HEK293 (cell line): ENCODE results near the gene PEF1.

ENCODE experiments used
- CTCF ChIA-PET: fragments of 350-600 bp; formaldehyde crosslinking; extraction: SDS; loops from one replicate; lab custom pipeline; 2021; ENCODE audit warnings: antibody characterized with exemption; lab: Yijun Ruan, JAX
- POLR2A ChIA-PET: fragments of 300-600 bp; formaldehyde crosslinking; extraction: SDS; loops from one replicate; lab custom pipeline; 2020; ENCODE audit warnings: antibody characterized with exemption, inconsistent platforms; lab: Yijun Ruan, JAX
- H3K27ac ChIP-seq: fragments of 200-500 bp; sonication (Bioruptor generic); 2 replicates; pipeline ENCODE4 v1.5.1; 2014; ENCODE audit warnings: low read depth, low read length, control low read depth, inconsistent platforms; ENCODE audit errors: extremely low read depth
- H3K36me3 ChIP-seq, 2 experiments: fragments of 200-500 bp in 1 of 2; sonication (Bioruptor generic) in 1 of 2; 1 replicate in 1 of 2; 2 replicates in 1 of 2; pipeline ENCODE4 v1.5.1; 2014 to 2017; ENCODE audit warnings: inconsistent platforms in 2 of 2, low read length in 2 of 2; ENCODE audit not compliant: control insufficient read depth in 2 of 2, insufficient read depth in 1 of 2
- H3K4me1 ChIP-seq: fragments of 200-500 bp; sonication (Bioruptor generic); 2 replicates; pipeline ENCODE4 v1.5.1; 2014; ENCODE audit warnings: mild to moderate bottlenecking, low read length, inconsistent platforms; ENCODE audit not compliant: control insufficient read depth, insufficient read depth
- H3K4me3 ChIP-seq: 2 replicates; pipeline ENCODE4 v1.5.1; 2011; ENCODE audit warnings: low read depth, mild to moderate bottlenecking, control low read depth, low read length, moderate library complexity
- H3K9me3 ChIP-seq: fragments of 200-500 bp; sonication (Bioruptor generic); 2 replicates; pipeline ENCODE4 v1.5.1; 2014; ENCODE audit warnings: low read depth, low read length, inconsistent platforms; ENCODE audit not compliant: control insufficient read depth, insufficient read depth
- BCL6B ChIP-seq: fragments of 450-650 bp; formaldehyde crosslinking; IDR thresholded peaks from 2 replicates; pipeline ENCODE4 v1.5.1; 2017; ENCODE audit warnings: missing biosample characterization, missing genetic modification characterization
- ELK4 ChIP-seq: IDR thresholded peaks from 2 replicates; pipeline ENCODE4 v1.6.1; 2011; ENCODE audit warnings: mild to moderate bottlenecking, low read depth, low read length, borderline replicate concordance
- GLIS1 ChIP-seq: fragments of 450-650 bp; formaldehyde crosslinking; IDR thresholded peaks from 2 replicates; pipeline ENCODE4 v1.5.1; 2016; ENCODE audit warnings: missing biosample characterization, missing genetic modification characterization
- IKZF3 ChIP-seq: fragments of 450-650 bp; IDR thresholded peaks from 2 replicates; pipeline ENCODE4 v1.5.0; 2018; ENCODE audit warnings: missing biosample characterization, mild to moderate bottlenecking, missing genetic modification characterization, moderate library complexity
- KLF8 ChIP-seq: fragments of 450-650 bp; formaldehyde crosslinking; IDR thresholded peaks from 2 replicates; pipeline ENCODE4 v1.5.1; 2016; ENCODE audit warnings: missing biosample characterization, missing genetic modification characterization
- SETDB1 ChIP-seq: IDR thresholded peaks from one replicate; pipeline ENCODE4 v1.6.1; 2017; ENCODE audit warnings: mild to moderate bottlenecking, low read length, moderate library complexity, mixed read lengths; ENCODE audit not compliant: insufficient read length
- TRIM28 ChIP-seq: IDR thresholded peaks from 2 replicates; pipeline ENCODE4 v1.6.1; 2011; ENCODE audit warnings: low read length, control low read depth, borderline replicate concordance
- ZBTB10 ChIP-seq: fragments of 450-650 bp; formaldehyde crosslinking; IDR thresholded peaks from 2 replicates; pipeline ENCODE4 v1.5.1; 2016; ENCODE audit warnings: missing biosample characterization, missing genetic modification characterization
- ZBTB49 ChIP-seq: fragments of 450-650 bp; formaldehyde crosslinking; IDR thresholded peaks from 2 replicates; pipeline ENCODE4 v1.5.1; 2016; ENCODE audit warnings: missing biosample characterization, missing genetic modification characterization, low read depth
- ZEB2 ChIP-seq: fragments of 450-650 bp; formaldehyde crosslinking; IDR thresholded peaks from 2 replicates; pipeline ENCODE4 v1.5.1; 2016; ENCODE audit warnings: missing biosample characterization, missing genetic modification characterization
- ZNF148 ChIP-seq: fragments of 450-650 bp; formaldehyde crosslinking; IDR thresholded peaks from 2 replicates; pipeline ENCODE4 v1.5.0; 2017; ENCODE audit warnings: missing biosample characterization, missing genetic modification characterization, borderline replicate concordance
- ZNF302 ChIP-seq: fragments of 450-650 bp; formaldehyde crosslinking; IDR thresholded peaks from 2 replicates; pipeline ENCODE4 v1.5.1; 2016; ENCODE audit warnings: missing biosample characterization, missing genetic modification characterization, low read depth
- ZNF311 ChIP-seq: fragments of 450-650 bp; formaldehyde crosslinking; IDR thresholded peaks from 2 replicates; pipeline ENCODE4 v1.5.1; 2017; ENCODE audit warnings: missing biosample characterization, missing genetic modification characterization, borderline replicate concordance
- ZNF548 ChIP-seq: fragments of 450-650 bp; formaldehyde crosslinking; IDR thresholded peaks from 2 replicates; pipeline ENCODE4 v1.5.1; 2016; ENCODE audit warnings: missing biosample characterization, missing genetic modification characterization
- ZNF555 ChIP-seq: fragments of 450-650 bp; formaldehyde crosslinking; conservative IDR thresholded peaks from 2 replicates; pipeline ENCODE4 v1.5.1; 2017; ENCODE audit warnings: missing biosample characterization, mild to moderate bottlenecking, missing genetic modification characterization, inconsistent platforms
- ZNF558 ChIP-seq: fragments of 450-650 bp; formaldehyde crosslinking; IDR thresholded peaks from 2 replicates; pipeline ENCODE4 v1.5.1; 2016; ENCODE audit warnings: missing biosample characterization, missing genetic modification characterization
- ZNF571 ChIP-seq: fragments of 450-650 bp; formaldehyde crosslinking; IDR thresholded peaks from 2 replicates; pipeline ENCODE4 v1.5.0; 2017; ENCODE audit warnings: missing biosample characterization, missing genetic modification characterization
- ZNF629 ChIP-seq: fragments of 450-650 bp; formaldehyde crosslinking; IDR thresholded peaks from 2 replicates; pipeline ENCODE4 v1.5.1; 2017; ENCODE audit warnings: missing biosample characterization, missing genetic modification characterization
- ZNF639 ChIP-seq: fragments of 450-650 bp; formaldehyde crosslinking; IDR thresholded peaks from 2 replicates; pipeline ENCODE4 v1.5.1; 2016; ENCODE audit warnings: missing biosample characterization, missing genetic modification characterization
- ZNF704 ChIP-seq: fragments of 450-650 bp; formaldehyde crosslinking; IDR thresholded peaks from 2 replicates; pipeline ENCODE4 v1.5.1; 2016; ENCODE audit warnings: missing biosample characterization, missing genetic modification characterization
- ZNF707 ChIP-seq: fragments of 450-650 bp; formaldehyde crosslinking; IDR thresholded peaks from 2 replicates; pipeline ENCODE4 v1.5.1; 2016; ENCODE audit warnings: missing biosample characterization, missing genetic modification characterization
- ZNF777 ChIP-seq: fragments of 450-650 bp; formaldehyde crosslinking; IDR thresholded peaks from 2 replicates; pipeline ENCODE4 v1.5.1; 2017; ENCODE audit warnings: missing biosample characterization, missing genetic modification characterization, borderline replicate concordance
- ZNF791 ChIP-seq: fragments of 450-650 bp; formaldehyde crosslinking; IDR thresholded peaks from 2 replicates; pipeline ENCODE4 v1.5.1; 2016; ENCODE audit warnings: missing biosample characterization, missing genetic modification characterization
- ZNF837 ChIP-seq: fragments of 450-650 bp; formaldehyde crosslinking; IDR thresholded peaks from 2 replicates; pipeline ENCODE4 v1.5.1; 2016; ENCODE audit warnings: missing biosample characterization, missing genetic modification characterization
- ZSCAN30 ChIP-seq: fragments of 450-650 bp; IDR thresholded peaks from 2 replicates; pipeline ENCODE4 v1.5.1; 2018; ENCODE audit warnings: missing biosample characterization, mild to moderate bottlenecking, missing genetic modification characterization, moderate library complexity

PEF1 gene

GRCh38 chr1:31663622-31664452 lies 19.2 kb upstream of the PEF1 start (continued):
- TF ChIP-seq ZNF302 (tag by site-specific recombination) (no peak), ZNF571 (no peak), ZNF548 (no peak), ZNF558 (tag by site-specific recombination) (no peak), ZNF311 (tag by site-specific recombination) (no peak), ELK4 (no peak), ZNF837 (tag by site-specific recombination) (no peak), ZNF148 (tag by site-specific recombination) (no peak), BCL6B (tag by site-specific recombination) (no peak), ZNF791 (tag by site-specific recombination) (no peak), ZEB2 (tag by site-specific recombination) (no peak), ZBTB10 (tag by site-specific recombination) (no peak), IKZF3 (peak; percentile 54; the same call in 1 of the 2 replicates), ZNF629 (no peak), KLF8 (no peak)

- POLR2A ChIA-PET: no interaction called here
- Histone ChIP-seq H3K36me3 (no peaks in the 10 kb centered on the region), H3K9me3 (no peaks in the 10 kb centered on the region), H3K4me1 (no peaks in the 10 kb centered on the region), H3K27ac (no peak overlapping the region), H3K4me3 (no peak overlapping the region)
- CTCF ChIA-PET: interaction anchor here (0.6 to 8.2 kb wide), 9 partner anchors 9 to 301 kb away, joined by 3 to 99 read pairs (median 4); no protein-coding TSS in a partner anchor
- no peak for TF ChIP-seq ZNF704 (tag by site-specific recombination)
- no peak for TF ChIP-seq SETDB1
- TF ChIP-seq ZNF639 (tag by site-specific recombination): no peak
- no peak for TF ChIP-seq ZBTB49
- no peak for TF ChIP-seq ZNF555
- no peak for TF ChIP-seq GLIS1 (tag by site-specific recombination)
- no peak for TF ChIP-seq ZSCAN30 (tag by site-specific recombination)
- TF ChIP-seq TRIM28: no peak
- no peak for TF ChIP-seq ZNF707 (tag by site-specific recombination)
- no peak for TF ChIP-seq ZNF777 (tag by site-specific recombination)
Measured at GRCh38 chr1:31662463-31662862, 17.8 kb upstream of the PEF1 start.
